KOPT-K1 (cell line): ENCODE data around the gene ARL3.
A peak's percentile ranks its signal among the peaks of the same experiment; 100 is the strongest.

Experiments
- H3K27ac ChIP-seq: fragments of 200-600 bp; sonication (generic); 2 replicates; pipeline ENCODE4 v1.5.1; 2016; ENCODE audit warnings: antibody characterized with exemption, mild to moderate bottlenecking, low read depth, low read length; ENCODE audit not compliant: poor library complexity, severe bottlenecking
- H3K36me3 ChIP-seq: fragments of 200-600 bp; sonication (generic); 2 replicates; pipeline ENCODE4 v1.5.1; 2017; ENCODE audit warnings: antibody characterized with exemption, mild to moderate bottlenecking, low read length, moderate library complexity; ENCODE audit not compliant: insufficient read depth
- H3K9me3 ChIP-seq: fragments of 200-600 bp; sonication (generic); 2 replicates; pipeline ENCODE4 v1.5.1; 2017; ENCODE audit warnings: antibody characterized with exemption, low read length, mild to moderate bottlenecking; ENCODE audit not compliant: insufficient read depth, poor library complexity, severe bottlenecking

ARL3 gene

DNA sequence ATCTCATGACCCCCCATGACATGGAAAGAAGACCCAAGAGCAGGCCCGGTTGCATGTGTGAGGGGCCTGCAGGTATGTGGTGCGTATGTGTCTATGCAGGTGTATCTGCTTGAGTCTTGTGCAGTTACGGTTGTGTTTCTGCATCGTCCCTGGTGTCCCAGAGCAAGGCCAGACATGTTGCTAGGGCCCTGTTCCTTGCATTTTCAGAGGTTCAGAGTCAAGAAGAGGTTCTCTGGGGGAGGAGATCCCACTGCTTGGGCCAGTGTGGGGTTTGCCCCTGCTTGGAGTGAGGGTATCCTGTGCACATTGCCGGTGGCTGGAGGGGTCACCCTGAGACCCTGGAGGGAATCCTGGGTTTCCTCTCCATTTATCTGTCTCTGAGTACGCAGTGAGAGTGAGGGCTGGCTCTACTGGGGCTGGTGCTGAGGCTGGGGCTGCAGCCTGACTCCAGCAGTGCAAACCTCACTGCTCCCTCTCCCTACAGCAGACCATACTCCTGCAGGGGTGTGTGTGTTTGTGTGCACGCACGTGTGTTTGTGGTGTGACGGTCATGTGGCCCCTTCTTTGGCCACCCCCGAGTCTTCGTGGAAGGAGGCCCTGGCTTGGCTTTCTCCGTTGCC, 65.8 kb downstream of the ARL3 start:
- Histone ChIP-seq H3K9me3 (no peaks in the 10 kb centered on the region), H3K27ac (peak overlapping the region; percentile 47), H3K36me3 (peaks cover 12% of the 10 kb centered on the region; the same call in 1 of the 2 replicates)

DNA sequence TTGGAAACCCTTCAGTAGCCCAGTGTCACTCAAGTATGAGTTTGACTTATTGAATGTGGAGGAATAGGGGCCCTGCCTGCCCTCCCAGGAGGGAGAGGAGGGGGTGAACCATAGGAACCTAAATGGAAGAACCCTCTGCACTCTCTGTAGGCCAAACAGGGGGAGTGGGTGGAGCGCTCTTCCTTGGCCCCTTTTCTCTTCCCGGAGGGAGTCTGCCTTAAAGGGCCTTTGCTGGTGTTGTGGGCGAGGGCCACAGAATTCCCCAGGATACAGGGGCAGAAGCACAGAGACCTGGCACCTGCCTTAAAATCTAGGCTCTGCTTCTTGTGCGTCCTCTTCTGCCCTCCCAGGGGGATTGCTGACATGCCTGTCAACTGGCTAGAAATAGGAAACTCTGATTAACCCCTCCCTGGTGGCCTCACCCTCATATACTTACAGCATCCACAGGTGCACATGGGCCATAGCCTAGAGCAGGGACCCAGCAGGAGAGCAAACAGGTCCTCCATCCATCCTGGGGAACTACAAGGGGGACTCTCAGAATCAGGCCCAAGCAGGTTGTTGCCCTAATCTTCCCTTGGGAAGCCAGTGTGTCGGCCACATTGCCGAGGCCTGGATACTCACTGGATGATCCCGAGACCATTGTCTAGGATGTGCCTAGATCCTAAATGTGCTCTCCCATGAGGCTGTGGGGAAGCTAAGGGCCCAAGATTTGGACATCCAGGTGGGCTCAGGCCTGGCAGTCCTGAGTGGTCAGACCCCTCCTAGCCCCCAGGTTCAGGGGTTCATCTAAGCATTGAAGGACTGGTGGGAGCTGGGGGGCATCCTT, 66.5 kb downstream of the ARL3 start:
- Histone ChIP-seq H3K27ac (no peak overlapping the region), H3K36me3 (peaks cover 7% of the 10 kb centered on the region; the same call in 1 of the 2 replicates), H3K9me3 (no peaks in the 10 kb centered on the region)

DNA sequence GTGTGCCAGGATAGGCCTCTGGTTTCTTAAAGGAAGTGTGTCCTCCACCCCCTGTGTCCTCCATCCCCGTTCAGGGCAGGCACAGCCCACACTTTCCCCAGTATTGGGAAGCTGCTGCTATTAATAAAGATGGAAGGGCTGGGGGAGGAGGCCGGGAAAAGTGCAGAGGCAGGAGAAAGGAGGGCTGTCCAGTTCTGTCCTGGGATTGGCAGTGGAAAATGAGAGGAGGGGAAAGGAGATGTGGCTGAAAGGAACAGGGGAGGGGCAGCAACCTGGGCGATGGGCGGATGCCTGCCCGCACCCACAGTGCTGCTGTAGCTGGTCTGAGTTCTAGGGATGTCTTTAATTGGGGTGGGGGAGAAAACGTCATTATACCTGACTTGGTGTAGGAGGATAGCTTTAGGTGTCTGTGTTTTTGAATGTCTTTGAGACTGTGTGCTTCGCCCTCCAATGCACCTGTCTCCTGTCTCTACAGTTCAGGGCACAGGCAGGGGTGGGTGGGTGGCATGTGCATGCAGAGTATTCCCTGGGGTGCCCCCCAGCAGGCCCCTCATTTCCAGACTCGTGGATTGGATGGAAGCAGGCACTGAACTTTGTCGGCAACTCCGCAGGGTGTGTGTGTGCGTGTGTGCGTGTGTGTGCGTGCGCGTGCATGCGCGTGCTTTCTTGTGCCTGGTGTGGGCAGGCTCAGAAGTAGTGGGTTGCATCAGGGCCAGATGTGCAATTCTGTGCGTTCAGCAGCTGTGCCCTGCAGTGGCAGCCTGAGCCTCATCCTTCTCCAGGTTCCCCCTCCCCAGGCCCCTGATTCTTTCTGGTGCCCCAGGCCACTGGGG, 67.4 kb downstream of the ARL3 start:
- H3K27ac ChIP-seq: peak overlapping the region; percentile 92
- H3K36me3 ChIP-seq: peaks cover 7% of the 10 kb centered on the region; the same call in 1 of the 2 replicates
- no peaks in the 10 kb centered on the region for H3K9me3 ChIP-seq

DNA sequence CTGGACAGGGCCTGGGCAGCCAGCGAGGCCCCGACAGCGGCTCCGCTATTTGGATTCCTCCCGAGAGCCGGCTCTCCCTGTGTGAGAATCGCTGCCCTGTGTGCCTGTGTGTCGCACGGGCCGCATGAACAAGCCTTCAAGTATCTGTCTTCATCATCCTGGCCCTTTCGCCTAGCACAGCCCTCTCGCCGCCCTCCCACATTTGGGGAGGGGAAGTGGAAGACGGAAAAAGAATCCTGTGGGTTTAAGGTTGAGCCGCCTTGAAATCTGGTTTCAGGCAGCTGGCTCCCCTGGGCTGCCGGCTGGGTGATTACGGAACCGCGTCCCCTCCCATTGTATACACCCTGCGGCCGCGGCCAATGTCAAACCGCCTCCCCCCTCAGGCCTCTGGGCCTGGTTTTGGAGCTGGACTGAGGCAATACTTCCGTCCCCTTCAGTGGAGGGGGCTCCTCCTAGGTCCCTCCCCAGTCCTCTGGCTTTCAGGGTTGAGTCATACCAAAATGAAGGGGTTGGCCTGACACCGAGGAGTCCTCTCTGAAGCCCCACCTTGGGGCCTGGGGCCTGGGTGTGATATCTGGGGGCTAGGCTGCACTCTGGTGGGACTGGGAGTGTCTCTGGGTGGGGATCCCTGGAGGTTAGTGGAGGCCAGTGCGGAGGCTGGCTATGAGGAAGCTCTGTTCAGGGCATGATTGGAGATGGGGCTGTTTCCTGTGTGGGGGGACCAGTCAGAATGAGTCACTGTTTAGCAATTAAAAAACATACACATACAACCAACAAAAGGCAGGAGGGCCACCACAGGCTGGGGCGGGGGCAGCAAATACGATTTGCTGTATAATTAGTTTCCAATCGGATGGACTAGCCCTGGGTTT, 68.2 kb downstream of the ARL3 start:
- Histone ChIP-seq H3K27ac (peak overlapping the region; percentile 92), H3K36me3 (peaks cover 7% of the 10 kb centered on the region; the same call in 1 of the 2 replicates), H3K9me3 (no peaks in the 10 kb centered on the region)

DNA sequence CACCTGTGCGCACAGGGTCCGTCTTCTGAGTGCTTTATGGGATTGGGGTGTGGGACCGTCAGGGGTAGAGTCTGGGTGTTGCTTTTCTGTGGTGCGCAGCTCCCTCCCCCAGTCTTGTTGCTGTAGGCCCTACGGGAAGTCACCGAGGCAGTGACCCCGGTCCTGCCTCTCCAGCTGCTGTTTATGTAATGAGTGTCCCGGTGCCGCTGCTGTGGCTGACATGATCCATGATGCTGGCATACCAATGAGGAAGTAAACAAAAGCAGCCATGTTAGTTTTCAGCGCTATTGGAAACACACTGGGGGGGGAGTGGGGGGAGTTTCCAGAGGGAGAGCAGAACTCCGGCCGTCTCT, 68.8 kb downstream of the ARL3 start:
- H3K9me3 ChIP-seq: no peaks in the 10 kb centered on the region
- peaks cover 7% of the 10 kb centered on the region; the same call in 1 of the 2 replicates for H3K36me3 ChIP-seq
- H3K27ac ChIP-seq: peak overlapping the region; percentile 92

DNA sequence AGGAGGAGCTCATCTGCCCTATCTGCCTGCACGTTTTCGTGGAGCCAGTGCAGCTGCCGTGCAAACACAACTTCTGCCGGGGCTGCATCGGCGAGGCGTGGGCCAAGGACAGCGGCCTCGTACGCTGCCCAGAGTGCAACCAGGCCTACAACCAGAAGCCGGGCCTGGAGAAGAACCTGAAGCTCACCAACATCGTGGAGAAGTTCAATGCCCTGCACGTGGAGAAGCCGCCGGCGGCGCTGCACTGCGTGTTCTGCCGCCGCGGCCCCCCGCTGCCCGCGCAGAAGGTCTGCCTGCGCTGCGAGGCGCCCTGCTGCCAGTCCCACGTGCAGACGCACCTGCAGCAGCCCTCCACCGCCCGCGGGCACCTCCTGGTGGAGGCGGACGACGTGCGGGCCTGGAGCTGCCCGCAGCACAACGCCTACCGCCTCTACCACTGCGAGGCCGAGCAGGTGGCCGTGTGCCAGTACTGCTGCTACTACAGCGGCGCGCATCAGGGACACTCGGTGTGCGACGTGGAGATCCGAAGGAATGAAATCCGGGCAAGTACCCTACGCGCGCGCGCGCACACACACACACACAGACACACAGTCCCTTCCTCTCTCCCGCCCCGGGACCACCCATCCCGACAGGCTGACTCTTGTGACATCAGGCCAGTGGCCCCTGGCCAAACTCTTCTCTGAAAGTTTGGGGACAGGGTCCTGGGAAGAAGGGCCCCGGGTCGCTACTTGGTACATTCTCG, 69.4 kb downstream of the ARL3 start:
- Histone ChIP-seq H3K27ac (peak overlapping the region; percentile 92), H3K9me3 (no peaks in the 10 kb centered on the region), H3K36me3 (peaks cover 7% of the 10 kb centered on the region; the same call in 1 of the 2 replicates)

DNA sequence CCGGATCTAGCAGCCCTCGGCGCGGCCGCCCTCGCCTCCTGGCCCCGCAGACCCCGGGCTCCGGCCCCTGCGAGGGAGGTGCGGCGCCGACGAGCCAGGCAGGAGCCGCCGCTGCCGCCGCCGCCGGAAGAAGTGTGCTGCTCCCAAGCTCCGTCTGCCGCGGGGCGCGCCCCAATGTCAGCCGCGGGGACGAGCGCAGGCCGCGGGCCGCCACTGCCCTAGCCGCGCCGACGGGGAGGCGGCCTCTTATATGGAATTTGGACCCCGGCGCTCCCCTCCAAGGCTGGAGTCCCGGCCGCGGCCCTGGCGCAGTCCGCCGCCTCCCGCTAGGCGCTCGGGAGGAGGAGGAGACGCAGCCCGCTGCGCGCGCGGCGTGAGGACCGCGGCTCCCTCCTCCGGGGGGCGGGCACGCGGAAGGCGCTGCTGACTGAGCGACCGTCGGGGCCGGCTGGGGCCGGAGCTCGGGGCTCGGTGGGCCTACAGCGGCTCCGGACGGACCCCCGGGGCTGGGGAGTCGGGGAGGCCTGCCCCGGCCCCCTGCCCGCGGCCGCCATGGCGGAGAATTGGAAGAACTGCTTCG, 70.0 kb downstream of the ARL3 start, which contains the start of gene TRIM8:
Gene TRIM8 (plus strand): TSS at position 414 of the 580 bp plus-strand sequence. CDS start 139 bp downstream, at position 553.
- peaks cover 7% of the 10 kb centered on the region; the same call in 1 of the 2 replicates for H3K36me3 ChIP-seq
- H3K27ac ChIP-seq: peak within 1 kb of the TSS; percentile 92
- H3K9me3 ChIP-seq: no peaks in the 10 kb centered on the region

DNA sequence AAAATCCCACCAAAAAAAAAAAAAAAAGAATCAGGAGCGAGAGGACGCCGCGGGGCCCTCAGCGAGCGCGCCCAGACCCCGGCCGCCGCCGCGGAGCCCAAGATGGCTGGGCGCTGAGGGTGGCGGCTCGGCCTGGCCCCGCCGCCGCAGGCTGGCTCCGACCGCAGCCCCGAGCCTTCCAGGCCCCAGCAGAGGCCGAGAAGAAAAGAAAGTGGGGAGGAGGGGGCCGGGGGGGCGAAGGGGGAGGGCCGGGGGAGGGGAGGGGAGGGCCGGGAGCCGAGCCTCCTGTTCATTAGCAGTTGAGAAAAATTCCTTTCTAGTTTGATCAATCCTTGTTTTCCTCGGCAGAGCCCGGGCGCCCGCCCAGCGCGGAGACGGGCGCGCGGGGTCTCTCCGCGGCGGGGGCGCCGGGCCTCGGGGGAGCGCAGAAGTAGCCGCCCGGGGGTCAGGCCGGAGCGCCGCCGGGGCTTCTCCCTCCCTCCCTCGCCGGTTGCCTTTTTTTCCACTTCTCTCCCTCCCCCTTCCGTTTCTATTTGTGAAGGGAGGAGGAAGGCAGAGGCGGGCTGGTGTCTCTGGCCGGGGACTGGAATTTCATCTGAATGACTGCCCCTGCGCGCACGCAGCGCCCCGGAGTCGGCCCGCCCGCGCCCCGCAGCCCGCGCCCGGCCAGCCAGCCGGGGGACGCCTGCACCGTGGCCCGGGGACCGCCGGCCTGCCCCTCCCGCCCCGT, 70.7 kb downstream of the ARL3 start:
- H3K9me3 ChIP-seq: no peaks in the 10 kb centered on the region
- peak overlapping the region; percentile 92 for H3K27ac ChIP-seq

DNA sequence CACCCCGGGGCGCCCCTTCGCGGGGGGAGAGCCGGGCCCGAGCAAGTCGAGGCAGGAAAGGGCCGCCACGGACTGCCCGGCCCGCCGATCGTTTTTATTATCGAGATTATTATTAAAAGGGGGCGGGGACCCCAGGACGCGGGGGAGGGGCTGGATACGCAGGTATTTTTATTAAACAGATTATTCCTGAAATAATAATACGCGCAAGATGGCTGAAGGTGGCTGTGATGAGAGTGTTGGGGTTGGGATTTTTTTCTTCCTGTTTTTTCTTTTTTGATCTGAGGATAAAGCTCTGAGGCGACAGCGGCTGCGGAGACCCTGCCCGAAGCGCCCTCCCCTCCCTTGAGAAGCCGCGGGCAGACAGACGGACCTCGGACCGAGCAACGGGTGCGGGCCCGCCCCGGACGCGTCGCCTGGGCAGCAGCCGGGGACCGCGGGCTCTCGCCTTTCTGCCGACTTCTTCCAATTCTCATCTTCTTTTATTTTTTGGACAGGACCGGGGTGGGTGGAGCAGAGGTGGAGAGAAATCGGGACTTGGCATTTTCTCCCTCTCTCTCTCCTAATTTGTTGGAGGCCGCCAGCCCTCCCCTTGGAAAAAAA, 71.4 kb downstream of the ARL3 start:
- Histone ChIP-seq H3K9me3 (no peaks in the 10 kb centered on the region), H3K36me3 (peaks cover 3% of the 10 kb centered on the region; the same call in 1 of the 2 replicates), H3K27ac (peak overlapping the region; percentile 92)

More for the DNA sequence above, 70.7 kb downstream of the ARL3 start:
- peaks cover 7% of the 10 kb centered on the region; the same call in 1 of the 2 replicates for H3K36me3 ChIP-seq

DNA sequence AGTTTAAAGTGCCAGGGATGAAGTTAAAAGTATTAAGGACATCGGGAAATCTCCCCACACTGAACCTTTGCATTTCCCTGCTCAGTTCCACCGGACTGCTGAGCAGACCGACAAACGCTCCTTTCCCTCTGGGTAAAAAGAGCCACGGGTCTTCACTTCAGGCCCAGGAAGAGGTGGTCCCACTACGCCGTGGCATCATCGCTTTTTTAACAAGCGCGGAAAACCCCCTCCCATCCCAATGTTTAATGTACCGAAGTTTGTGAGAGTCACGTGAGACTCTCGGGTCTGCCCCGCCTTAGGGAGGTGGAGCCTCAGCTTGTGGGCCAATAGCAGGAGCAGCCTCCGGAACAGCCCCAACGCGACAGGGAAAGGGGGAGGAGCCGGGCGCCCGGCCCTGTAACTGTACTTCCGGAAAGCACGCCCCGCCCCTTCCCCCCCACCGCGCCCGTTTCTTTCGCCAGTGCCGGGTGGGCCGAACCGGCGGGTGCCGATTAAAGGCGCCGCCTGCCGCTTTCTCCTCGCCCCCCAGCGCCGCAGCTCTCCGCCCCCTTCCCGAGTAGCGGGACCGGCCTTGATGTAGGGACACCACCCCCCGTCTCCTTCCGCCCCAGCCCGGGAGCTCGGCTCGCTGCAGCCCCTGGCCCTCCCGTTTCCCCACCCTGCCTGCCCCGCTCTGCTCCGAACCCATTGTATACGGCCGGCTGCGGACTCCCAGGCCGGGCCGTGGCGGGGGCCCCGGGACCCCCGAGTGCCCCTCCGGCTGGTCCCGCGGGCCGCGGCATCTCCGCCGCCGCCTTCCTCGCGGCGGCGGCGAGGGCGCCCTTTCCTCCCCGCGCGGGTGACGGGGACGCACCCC, 72.1 kb downstream of the ARL3 start:
- no peaks in the 10 kb centered on the region for H3K36me3 ChIP-seq
- H3K9me3 ChIP-seq: no peaks in the 10 kb centered on the region
- peak overlapping the region; percentile 92 for H3K27ac ChIP-seq

DNA sequence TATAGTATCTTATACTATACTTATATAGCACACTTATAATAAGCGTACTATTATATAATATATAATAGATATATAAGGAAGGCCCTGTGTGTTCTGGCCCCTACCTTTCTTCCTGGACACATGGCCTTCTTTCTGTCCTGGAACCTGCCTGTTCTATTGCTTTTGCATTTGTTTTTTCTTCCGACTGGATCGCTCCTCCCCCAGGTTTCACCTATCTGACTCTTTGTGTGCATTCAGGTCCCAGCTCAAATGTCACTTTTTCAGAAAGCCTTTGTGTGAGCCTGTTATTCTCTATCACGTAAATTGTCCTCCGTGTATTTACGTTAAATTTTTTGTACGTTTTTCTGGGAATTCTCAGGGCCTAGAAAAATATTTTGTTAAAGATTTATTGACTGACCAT, 72.8 kb downstream of the ARL3 start:
- H3K27ac ChIP-seq: peak overlapping the region; percentile 92
- H3K9me3 ChIP-seq: no peaks in the 10 kb centered on the region
- H3K36me3 ChIP-seq: no peaks in the 10 kb centered on the region

DNA sequence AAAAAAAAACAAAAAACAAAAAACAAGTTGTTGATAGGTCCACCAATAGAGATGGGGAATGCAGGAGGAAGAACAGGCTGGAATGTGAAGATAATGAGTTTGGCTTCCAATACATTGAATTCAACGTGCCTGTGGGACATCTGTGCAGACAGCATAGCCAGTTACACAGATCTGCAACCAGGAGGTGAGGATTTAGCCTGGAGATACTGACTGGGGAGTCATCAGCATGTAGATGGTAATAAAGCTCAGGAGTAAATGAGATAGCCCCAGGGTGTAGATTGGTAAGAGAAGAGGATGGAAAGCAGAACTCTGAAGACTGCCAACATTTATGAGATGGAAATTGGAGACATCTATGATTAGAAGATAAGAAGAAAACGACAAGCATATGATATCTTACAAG, 74.7 kb downstream of the ARL3 start:
- H3K9me3 ChIP-seq: no peaks in the 10 kb centered on the region
- H3K27ac ChIP-seq: no peak overlapping the region
- no peaks in the 10 kb centered on the region for H3K36me3 ChIP-seq
